Measurements from ENCODE around the gene MAD1L1. TPM values are rescaled to one million over a fixed set of nuclear protein-coding genes. Genes with fewer than 3 reads are reported as not detected.

Gene MAD1L1
- total RNA-seq, 1 experiment from 2014 or later, result 43.8 TPM

- TF ChIP-seq ZNF425 (CRISPR knock-in tag; conservative IDR thresholded peaks at IDR 0.05) (no peak), CBFB (CRISPR knock-in tag; IDR thresholded peaks at IDR 0.05; ENCODE audit: low read depth) (no peak), ARID4B (CRISPR knock-in tag; IDR thresholded peaks at IDR 0.05; ENCODE audit: borderline replicate concordance) (no peak), MXD4 (CRISPR knock-in tag; IDR thresholded peaks at IDR 0.05; ENCODE audit: borderline replicate concordance) (no peak), ZNF671 (CRISPR knock-in tag; IDR thresholded peaks at IDR 0.05) (no peak), GTF2I (CRISPR knock-in tag; conservative IDR thresholded peaks at IDR 0.05) (no peak), FOXP1 (CRISPR knock-in tag; IDR thresholded peaks at IDR 0.05; ENCODE audit: borderline replicate concordance) (no peak), NFYB (CRISPR knock-in tag; conservative IDR thresholded peaks at IDR 0.05; ENCODE audit: low read depth) (no peak)
These were observed 324.9 kb downstream of the MAD1L1 start (continued) for GRCh38 chr7:1907751-1908365.

- CTCF ChIA-PET, result interaction anchor here (0.9 kb wide), 1 partner anchor 23 kb away, joined by 3 read pairs; no protein-coding TSS in a partner anchor
- Mint-ChIP-seq H3K27me3 (ENCODE audit: low read depth) (no peaks in the 10 kb centered on the region), H3K9me3 (no peaks in the 10 kb centered on the region), H3K36me3 (no peaks in the 10 kb centered on the region), H3K4me3 (no peak overlapping the region), H3K4me1 (no peaks in the 10 kb centered on the region), H3K27ac (no peak overlapping the region)
- TF ChIP-seq ARID4B (CRISPR knock-in tag; IDR thresholded peaks at IDR 0.05; ENCODE audit: borderline replicate concordance), result no peak
- TF ChIP-seq ATF2 (CRISPR knock-in tag; IDR thresholded peaks at IDR 0.05; ENCODE audit: borderline replicate concordance, low read depth), result no peak
- no peak for TF ChIP-seq MLX (CRISPR knock-in tag; IDR thresholded peaks at IDR 0.05)
- no peak for TF ChIP-seq CDX4 (CRISPR knock-in tag; IDR thresholded peaks at IDR 0.05; ENCODE audit: borderline replicate concordance)
- no peak for TF ChIP-seq NR2C2 (CRISPR knock-in tag; IDR thresholded peaks at IDR 0.05)
- no peak for TF ChIP-seq TEAD4 (CRISPR knock-in tag; IDR thresholded peaks at IDR 0.05)
- TF ChIP-seq MYBL2 (CRISPR knock-in tag; IDR thresholded peaks at IDR 0.05), result no peak
- no peak for TF ChIP-seq ESRRA (CRISPR knock-in tag; IDR thresholded peaks at IDR 0.05; ENCODE audit: borderline replicate concordance)
- no peak for TF ChIP-seq EMX1 (CRISPR knock-in tag; IDR thresholded peaks at IDR 0.05)
- no peak for TF ChIP-seq ZNF219 (CRISPR knock-in tag; IDR thresholded peaks at IDR 0.05; ENCODE audit: borderline replicate concordance)
- TF ChIP-seq ZNF416 (CRISPR knock-in tag; IDR thresholded peaks at IDR 0.05), result no peak
- no peak for ATAC-seq
- DNase-seq (ENCODE audit: low spot score), result no peak
- POLR2A ChIA-PET, result no interaction called here
These were observed 325.6 kb downstream of the MAD1L1 start for GRCh38 chr7:1906988-1907745.
